T-helper 2 cell treated with Interferon-gamma antibody and Interleukin-4, amounts not matched to agents 5 μg/mL and 100 μg/mL, for 36 hours (primary cell): ENCODE data around the gene CIAO2B.

Source experiments
- DNase-seq: peaks from one replicate; pipeline ENCODE4 v3.0.0; 2021; ENCODE audit warnings: low spot score
- H3K27ac Mint-ChIP-seq: one replicate; pipeline ENCODE4 v1.8.0; 2021; ENCODE audit warnings: mild to moderate bottlenecking, mixed read lengths
- H3K27me3 Mint-ChIP-seq: one replicate; pipeline ENCODE4 v1.8.0; 2021; ENCODE audit warnings: low read depth, mixed read lengths
- H3K36me3 Mint-ChIP-seq: one replicate; pipeline ENCODE4 v1.8.0; 2021; ENCODE audit warnings: low read depth, mixed read lengths
- H3K4me1 Mint-ChIP-seq: one replicate; pipeline ENCODE4 v1.8.0; 2021; ENCODE audit warnings: low read depth, mixed read lengths
- H3K4me3 Mint-ChIP-seq: one replicate; pipeline ENCODE4 v1.8.0; 2022; ENCODE audit warnings: mild to moderate bottlenecking, moderate library complexity, mixed read lengths
- H3K9me3 Mint-ChIP-seq: one replicate; pipeline ENCODE4 v1.8.0; 2021; ENCODE audit warnings: mixed read lengths

CIAO2B gene

GRCh38 chr16:66895689-66895979 lies 38.6 kb downstream of the CIAO2B start:
- H3K27ac Mint-ChIP-seq, result no peak overlapping the region
- peaks cover 6% of the 10 kb centered on the region for H3K4me1 Mint-ChIP-seq
- DNase-seq, result no peak
- no peaks in the 10 kb centered on the region for H3K9me3 Mint-ChIP-seq
- no peak overlapping the region for H3K4me3 Mint-ChIP-seq
- peaks cover 6% of the 10 kb centered on the region for H3K36me3 Mint-ChIP-seq
- no peaks in the 10 kb centered on the region for H3K27me3 Mint-ChIP-seq

GRCh38 chr16:66894948-66895688 lies 39.1 kb downstream of the CIAO2B start:
- Mint-ChIP-seq H3K9me3 (no peaks in the 10 kb centered on the region), H3K27ac (peak overlapping the region; percentile 7), H3K36me3 (peaks cover 6% of the 10 kb centered on the region), H3K4me3 (no peak overlapping the region), H3K4me1 (peaks cover 6% of the 10 kb centered on the region), H3K27me3 (no peaks in the 10 kb centered on the region)
- DNase-seq, result peak; percentile 55

- no peaks in the 10 kb centered on the region for H3K9me3 Mint-ChIP-seq
- peaks cover 9% of the 10 kb centered on the region for H3K36me3 Mint-ChIP-seq
- no peaks in the 10 kb centered on the region for H3K27me3 Mint-ChIP-seq
- no peak for DNase-seq
- no peak overlapping the region for H3K4me3 Mint-ChIP-seq
- no peak overlapping the region for H3K27ac Mint-ChIP-seq
- peaks cover 6% of the 10 kb centered on the region for H3K4me1 Mint-ChIP-seq
Measured at GRCh38 chr16:66894055-66894454, 40.1 kb downstream of the CIAO2B start.

- DNase-seq, result no peak
- Mint-ChIP-seq H3K9me3 (no peaks in the 10 kb centered on the region), H3K4me3 (no peak overlapping the region), H3K4me1 (peaks cover 14% of the 10 kb centered on the region), H3K27me3 (no peaks in the 10 kb centered on the region), H3K27ac (no peak overlapping the region), H3K36me3 (peaks cover 18% of the 10 kb centered on the region)
Measured at GRCh38 chr16:66891797-66892196, 42.4 kb downstream of the CIAO2B start.

GRCh38 chr16:66891360-66891759 lies 42.8 kb downstream of the CIAO2B start:
- no peak for DNase-seq
- Mint-ChIP-seq H3K4me1 (peaks cover 18% of the 10 kb centered on the region), H3K36me3 (peaks cover 22% of the 10 kb centered on the region), H3K4me3 (no peak overlapping the region), H3K9me3 (no peaks in the 10 kb centered on the region), H3K27me3 (no peaks in the 10 kb centered on the region), H3K27ac (no peak overlapping the region)

- H3K36me3 Mint-ChIP-seq, result peaks cover 23% of the 10 kb centered on the region
- DNase-seq, result no peak
- H3K27me3 Mint-ChIP-seq, result no peaks in the 10 kb centered on the region
- no peaks in the 10 kb centered on the region for H3K9me3 Mint-ChIP-seq
- no peak overlapping the region for H3K27ac Mint-ChIP-seq
- no peak overlapping the region for H3K4me3 Mint-ChIP-seq
- H3K4me1 Mint-ChIP-seq, result peaks cover 21% of the 10 kb centered on the region
Measured at GRCh38 chr16:66890799-66891198, 43.4 kb downstream of the CIAO2B start.

GRCh38 chr16:66889622-66890021 lies 44.6 kb downstream of the CIAO2B start:
- no peak for DNase-seq
- Mint-ChIP-seq H3K27ac (no peak overlapping the region), H3K4me3 (no peak overlapping the region), H3K36me3 (peaks cover 33% of the 10 kb centered on the region), H3K27me3 (no peaks in the 10 kb centered on the region), H3K4me1 (peaks cover 29% of the 10 kb centered on the region), H3K9me3 (no peaks in the 10 kb centered on the region)

GRCh38 chr16:66888647-66889615 lies 45.3 kb downstream of the CIAO2B start:
- H3K4me3 Mint-ChIP-seq, result no peak overlapping the region
- H3K4me1 Mint-ChIP-seq, result peaks cover 29% of the 10 kb centered on the region
- no peaks in the 10 kb centered on the region for H3K9me3 Mint-ChIP-seq
- H3K27me3 Mint-ChIP-seq, result no peaks in the 10 kb centered on the region
- H3K27ac Mint-ChIP-seq, result no peak overlapping the region
- peaks cover 37% of the 10 kb centered on the region for H3K36me3 Mint-ChIP-seq
- no peak for DNase-seq

GRCh38 chr16:66886914-66887313 lies 47.3 kb downstream of the CIAO2B start:
- Mint-ChIP-seq H3K36me3 (peaks cover 34% of the 10 kb centered on the region), H3K27ac (no peak overlapping the region), H3K4me3 (no peak overlapping the region), H3K4me1 (peaks cover 27% of the 10 kb centered on the region), H3K9me3 (no peaks in the 10 kb centered on the region), H3K27me3 (no peaks in the 10 kb centered on the region)
- no peak for DNase-seq

GRCh38 chr16:66886321-66886720 lies 47.9 kb downstream of the CIAO2B start:
- no peaks in the 10 kb centered on the region for H3K27me3 Mint-ChIP-seq
- no peak for DNase-seq
- H3K36me3 Mint-ChIP-seq, result peaks cover 32% of the 10 kb centered on the region
- no peaks in the 10 kb centered on the region for H3K9me3 Mint-ChIP-seq
- H3K4me1 Mint-ChIP-seq, result peaks cover 32% of the 10 kb centered on the region
- no peak overlapping the region for H3K27ac Mint-ChIP-seq
- H3K4me3 Mint-ChIP-seq, result no peak overlapping the region

GRCh38 chr16:66885491-66885890 lies 48.7 kb downstream of the CIAO2B start:
- H3K4me3 Mint-ChIP-seq, result no peak overlapping the region
- H3K36me3 Mint-ChIP-seq, result peaks cover 31% of the 10 kb centered on the region
- H3K4me1 Mint-ChIP-seq, result peaks cover 33% of the 10 kb centered on the region
- no peak overlapping the region for H3K27ac Mint-ChIP-seq
- no peaks in the 10 kb centered on the region for H3K9me3 Mint-ChIP-seq
- H3K27me3 Mint-ChIP-seq, result no peaks in the 10 kb centered on the region
- no peak for DNase-seq

- Mint-ChIP-seq H3K36me3 (peaks cover 25% of the 10 kb centered on the region), H3K27ac (no peak overlapping the region), H3K27me3 (no peaks in the 10 kb centered on the region), H3K4me3 (no peak overlapping the region), H3K9me3 (no peaks in the 10 kb centered on the region), H3K4me1 (peaks cover 51% of the 10 kb centered on the region)
- DNase-seq, result no peak
Measured at GRCh38 chr16:66882702-66883101, 51.5 kb downstream of the CIAO2B start.
